Retinal pigment epithelial cell (primary cell): Measurements from ENCODE around the gene DNAAF1.
A peak's percentile ranks its signal among the peaks of the same experiment; 100 is the strongest.
"Not testable (repeated sequence)": the region's sequence is repeated elsewhere in the genome, so short reads cannot be mapped to it uniquely, and the experiment has no call there.

Experiments used
- DNase-seq: peaks from one replicate; pipeline ENCODE4 v3.0.0-alpha.2; 2010; ENCODE audit warnings: low read depth
- H3K4me3 ChIP-seq: 2 replicates; pipeline ENCODE4 v1.5.1; 2011; ENCODE audit warnings: mild to moderate bottlenecking, low read length, control low read depth, moderate library complexity
- CTCF ChIP-seq: conservative IDR thresholded peaks from 2 replicates; pipeline ENCODE4 v1.5.1; 2011; ENCODE audit warnings: low read depth, low read length, control low read depth, inconsistent platforms

The DNAAF1 gene

GRCh38 chr16:84115919-84116719, 29.0 kb upstream of the DNAAF1 start:
- peak overlapping the region; percentile 94 for H3K4me3 ChIP-seq
- no peak for TF ChIP-seq CTCF
- no peak for DNase-seq

DNA sequence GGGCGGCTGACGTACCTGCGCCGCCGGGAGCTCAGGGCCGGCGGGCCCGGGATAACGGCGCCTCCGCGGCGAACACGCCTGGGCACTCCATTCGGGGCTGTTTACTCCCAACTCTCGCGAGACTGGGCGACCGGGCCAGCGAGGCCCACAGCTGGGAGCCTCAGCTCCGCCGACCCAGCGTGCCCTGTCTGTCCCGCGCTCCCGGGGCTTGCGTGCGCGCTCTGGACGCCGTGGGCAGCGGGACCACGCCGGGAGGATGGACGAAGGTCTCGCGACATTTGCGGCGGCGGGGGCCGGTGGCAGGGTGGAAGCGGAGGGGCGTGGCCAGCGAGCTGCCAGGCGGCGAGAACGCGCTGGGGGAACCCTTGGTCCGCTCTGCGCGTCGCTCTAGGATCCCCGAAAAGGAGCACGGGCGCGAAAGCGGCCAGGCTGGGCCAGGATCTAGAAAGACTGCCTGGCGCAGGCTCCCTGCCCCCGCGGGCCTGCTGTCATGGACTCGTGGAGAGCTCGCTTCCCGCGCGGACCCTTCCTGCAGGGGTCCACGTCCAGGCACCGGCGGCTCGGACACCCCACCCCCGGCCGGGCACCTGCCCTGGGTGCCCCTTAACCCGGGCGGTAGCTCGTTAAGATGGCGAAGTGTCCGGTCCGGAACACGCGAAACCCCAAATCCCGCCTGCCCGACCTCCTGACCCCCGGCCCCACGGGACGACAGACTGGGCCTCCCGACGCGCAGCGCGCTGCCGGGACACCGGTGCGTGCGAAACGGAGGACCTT, 28.2 kb upstream of the DNAAF1 start, which contains the start of gene MBTPS1:
MBTPS1 (minus strand) TSS at position 223 of the 774 bp plus-strand sequence. CDS start 15,159 bp downstream, outside the sequence.
- peak within 1 kb of the TSS; percentile 94 for H3K4me3 ChIP-seq

GRCh38 chr16:84117494-84117843, 27.6 kb upstream of the DNAAF1 start:
- no peak for DNase-seq
- TF ChIP-seq CTCF, result no peak
- peak overlapping the region; percentile 94 for H3K4me3 ChIP-seq

More for the DNA sequence above, 28.2 kb upstream of the DNAAF1 start, which contains the start of gene MBTPS1:
- DNase-seq, result peak; percentile 89
- no peak for TF ChIP-seq CTCF

GRCh38 chr16:84118315-84118714, 26.8 kb upstream of the DNAAF1 start:
- DNase-seq, H3K4me3 ChIP-seq: not testable (repeated sequence)

GRCh38 chr16:84119368-84119767, 25.7 kb upstream of the DNAAF1 start:
- no peak for TF ChIP-seq CTCF
- no peak for DNase-seq
- H3K4me3 ChIP-seq, result no peak overlapping the region

GRCh38 chr16:84120023-84120422, 25.1 kb upstream of the DNAAF1 start:
- no peak overlapping the region for H3K4me3 ChIP-seq
- TF ChIP-seq CTCF, result no peak
- no peak for DNase-seq

DNA sequence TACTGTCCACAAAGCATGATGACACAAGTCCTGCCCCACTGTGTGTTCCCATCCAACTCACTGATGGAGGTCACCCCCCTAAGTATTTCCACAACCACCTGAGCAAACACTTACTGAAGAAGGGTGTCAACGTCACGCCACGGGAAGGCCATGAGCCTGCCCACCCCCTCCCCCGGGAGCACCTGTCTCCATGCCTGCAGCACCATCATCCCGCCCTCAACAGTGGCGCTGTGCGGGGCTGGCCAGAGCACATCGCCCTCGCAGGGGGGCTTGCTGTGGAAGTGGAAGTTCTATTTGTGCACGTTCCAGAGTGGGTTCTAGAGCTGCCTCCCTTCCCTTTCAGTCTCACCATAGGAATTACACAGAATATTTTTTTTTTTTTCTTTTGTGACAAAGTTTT, 24.1 kb upstream of the DNAAF1 start:
- H3K4me3 ChIP-seq, result no peak overlapping the region
- no peak for TF ChIP-seq CTCF

More for the DNA sequence above, 24.1 kb upstream of the DNAAF1 start:
- DNase-seq, result no peak
